SJSA1 (cell line): ENCODE measurements around the gene EPHB1. TPM values are rescaled to one million over a fixed set of nuclear protein-coding genes. Genes with fewer than 3 reads are reported as not detected.
"Not testable (repeated sequence)": the region's sequence is repeated elsewhere in the genome, so short reads cannot be mapped to it uniquely, and the experiment has no call there.

Experiments
- DNase-seq, 2 experiments: peaks; one replicate each; pipeline ENCODE4 v3.0.0-alpha.2; 2015 to 2020; ENCODE audit warnings: low spot score in 2 of 2, low read depth in 1 of 2
- H3K27ac ChIP-seq: fragments of 250-450 bp; sonication (Bioruptor Pico); 2 replicates; pipeline ENCODE4 v1.5.1; 2020; ENCODE audit warnings: mild to moderate bottlenecking, moderate library complexity
- H3K27me3 ChIP-seq: fragments of 250-450 bp; sonication (Bioruptor Pico); replicated peaks from 2 replicates; pipeline ENCODE4 v1.5.1; 2020; ENCODE audit warnings: mild to moderate bottlenecking, moderate library complexity
- H3K36me3 ChIP-seq: fragments of 250-450 bp; sonication (Bioruptor Pico); 2 replicates; pipeline ENCODE4 v1.5.1; 2020; ENCODE audit warnings: mild to moderate bottlenecking
- H3K4me1 ChIP-seq: fragments of 250-450 bp; sonication (Bioruptor Pico); replicated peaks from 2 replicates; pipeline ENCODE4 v1.6.1; 2021; ENCODE audit warnings: mild to moderate bottlenecking
- H3K4me3 ChIP-seq: fragments of 250-450 bp; sonication (Bioruptor Pico); 2 replicates; pipeline ENCODE4 v1.5.1; 2020; ENCODE audit warnings: mild to moderate bottlenecking
- H3K9me3 ChIP-seq: fragments of 250-450 bp; sonication (Bioruptor Pico); replicated peaks from 2 replicates; pipeline ENCODE4 v1.5.1; 2020; ENCODE audit warnings: mild to moderate bottlenecking
- total RNA-seq: library from RNA; depleted of rRNA; stranded (reverse); fragments of >200 nt; shearing (Covaris generic); gene quantifications from 2 replicates; pipeline ENCODE4 v1.2.3, GENCODE V29; 2014

EPHB1 gene
- total RNA-seq, 1 experiment from 2014 or later, result not detected

GRCh38 chr3:134998158-134998557, 203.1 kb downstream of the EPHB1 start:
- no peaks in the 10 kb centered on the region for H3K9me3 ChIP-seq
- H3K27ac ChIP-seq, result no peak overlapping the region
- H3K4me3 ChIP-seq, result no peak overlapping the region
- DNase-seq, result no peak
- no peaks in the 10 kb centered on the region for H3K27me3 ChIP-seq
- H3K36me3 ChIP-seq, result no peaks in the 10 kb centered on the region
- H3K4me1 ChIP-seq, result no peaks in the 10 kb centered on the region

DNA sequence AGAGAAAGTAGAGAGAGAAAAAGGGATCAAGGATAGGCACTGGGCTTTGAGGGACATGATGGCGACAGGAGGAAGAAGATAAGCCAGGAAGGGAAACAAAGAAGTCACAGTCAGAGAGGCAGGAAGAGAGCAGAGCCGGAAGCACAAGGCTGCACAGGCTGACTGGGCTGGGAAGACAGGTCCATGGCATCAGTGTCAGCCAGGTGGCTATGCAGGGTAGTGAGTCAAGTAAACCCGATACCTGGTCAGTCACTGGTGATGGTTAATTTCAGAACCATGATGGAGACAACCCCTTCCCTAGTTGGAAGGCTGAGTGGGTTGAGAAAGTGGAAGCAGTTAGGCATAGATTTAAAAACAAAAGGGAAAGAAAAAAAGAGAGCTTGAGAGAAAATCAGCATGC, 203.8 kb downstream of the EPHB1 start:
- Histone ChIP-seq H3K4me3 (no peak overlapping the region), H3K9me3 (no peaks in the 10 kb centered on the region), H3K4me1 (no peaks in the 10 kb centered on the region), H3K27me3 (no peaks in the 10 kb centered on the region), H3K36me3 (no peaks in the 10 kb centered on the region), H3K27ac (no peak overlapping the region)
- DNase-seq, result no peak

DNA sequence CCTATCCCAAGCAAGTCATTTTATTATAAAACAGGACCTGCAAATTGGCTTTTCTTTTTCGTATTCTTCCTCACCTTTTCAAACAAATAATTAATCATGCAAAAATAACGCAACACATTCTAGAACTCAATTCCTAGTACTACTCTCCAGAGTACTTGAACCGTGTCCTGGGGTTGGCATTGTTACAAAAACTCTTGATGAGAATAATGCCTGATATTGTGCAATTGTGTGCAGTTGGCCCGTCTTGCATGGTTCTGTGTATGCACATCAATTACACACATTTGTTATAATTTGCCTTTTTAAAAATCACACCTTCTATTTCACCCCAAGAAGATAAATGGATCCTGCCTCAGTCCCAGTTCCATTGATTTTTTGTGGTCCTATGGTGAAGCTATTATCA, 205.4 kb downstream of the EPHB1 start:
- no peak overlapping the region for H3K4me3 ChIP-seq
- H3K36me3 ChIP-seq, result no peaks in the 10 kb centered on the region
- no peaks in the 10 kb centered on the region for H3K4me1 ChIP-seq
- H3K9me3 ChIP-seq, result no peaks in the 10 kb centered on the region
- no peaks in the 10 kb centered on the region for H3K27me3 ChIP-seq
- no peak overlapping the region for H3K27ac ChIP-seq
- no peak for DNase-seq

- not testable (repeated sequence) for H3K4me3 ChIP-seq, H3K27ac ChIP-seq, DNase-seq, H3K36me3 ChIP-seq, H3K9me3 ChIP-seq, H3K27me3 ChIP-seq, H3K4me1 ChIP-seq
These were observed 210.6 kb downstream of the EPHB1 start for GRCh38 chr3:135005616-135006015.

- Histone ChIP-seq H3K27ac (no peak overlapping the region), H3K4me1 (no peaks in the 10 kb centered on the region), H3K27me3 (no peaks in the 10 kb centered on the region), H3K36me3 (no peaks in the 10 kb centered on the region), H3K9me3 (no peaks in the 10 kb centered on the region), H3K4me3 (no peak overlapping the region)
- no peak for DNase-seq
These were observed 212.5 kb downstream of the EPHB1 start for GRCh38 chr3:135007607-135008006.

DNA sequence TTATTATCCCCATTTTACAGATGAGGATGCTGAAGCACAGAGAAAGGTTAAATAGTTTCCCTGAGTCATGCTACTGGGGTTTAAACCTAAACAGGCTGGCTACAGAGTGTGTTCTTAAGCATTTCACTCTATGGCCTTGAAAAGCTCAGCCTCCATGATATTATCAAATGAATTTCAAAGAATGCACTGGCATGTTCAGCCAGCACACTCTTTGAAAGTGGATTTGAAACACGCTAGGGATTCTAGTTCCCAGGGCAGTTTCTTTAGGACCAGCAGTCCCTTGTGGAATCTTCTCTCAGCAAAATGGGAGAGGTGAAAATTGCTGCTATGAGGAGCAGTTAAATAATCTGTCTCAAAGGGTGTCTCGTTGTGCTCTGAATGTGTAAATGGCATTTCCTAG, 213.3 kb downstream of the EPHB1 start:
- Histone ChIP-seq H3K36me3 (no peaks in the 10 kb centered on the region), H3K9me3 (no peaks in the 10 kb centered on the region), H3K27ac (no peak overlapping the region), H3K27me3 (no peaks in the 10 kb centered on the region), H3K4me1 (no peaks in the 10 kb centered on the region), H3K4me3 (no peak overlapping the region)
- no peak for DNase-seq

GRCh38 chr3:135009014-135009413, 214.0 kb downstream of the EPHB1 start:
- DNase-seq, result no peak
- H3K27ac ChIP-seq, result no peak overlapping the region
- no peaks in the 10 kb centered on the region for H3K36me3 ChIP-seq
- H3K4me3 ChIP-seq, result no peak overlapping the region
- H3K9me3 ChIP-seq, result no peaks in the 10 kb centered on the region
- no peaks in the 10 kb centered on the region for H3K4me1 ChIP-seq
- no peaks in the 10 kb centered on the region for H3K27me3 ChIP-seq

GRCh38 chr3:135012101-135012500, 217.0 kb downstream of the EPHB1 start:
- no peaks in the 10 kb centered on the region for H3K9me3 ChIP-seq
- H3K4me3 ChIP-seq, result no peak overlapping the region
- no peaks in the 10 kb centered on the region for H3K36me3 ChIP-seq
- no peaks in the 10 kb centered on the region for H3K4me1 ChIP-seq
- no peak overlapping the region for H3K27ac ChIP-seq
- H3K27me3 ChIP-seq, result no peaks in the 10 kb centered on the region
- DNase-seq, result no peak

DNA sequence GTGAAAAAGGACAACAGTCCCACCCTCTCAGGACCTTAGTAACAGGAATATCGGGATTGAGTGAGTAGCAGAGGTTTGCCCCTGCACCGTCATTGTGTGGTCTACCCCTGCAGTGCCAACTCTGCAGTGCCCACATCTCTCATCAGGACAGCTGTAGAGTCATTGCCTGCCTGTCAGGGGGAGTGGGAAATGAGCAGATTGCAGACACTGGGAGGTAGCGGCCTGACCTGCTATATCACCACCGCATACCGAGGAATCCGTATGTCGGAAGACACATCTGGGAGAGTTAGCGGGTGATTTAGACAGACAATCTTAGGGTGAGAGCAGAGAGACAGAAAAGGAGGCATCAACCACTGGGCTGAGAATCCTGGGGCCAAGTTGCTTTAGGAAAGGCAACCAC, 218.1 kb downstream of the EPHB1 start:
- Histone ChIP-seq H3K27me3 (no peaks in the 10 kb centered on the region), H3K36me3 (no peaks in the 10 kb centered on the region), H3K27ac (no peak overlapping the region), H3K4me3 (no peak overlapping the region), H3K4me1 (no peaks in the 10 kb centered on the region), H3K9me3 (no peaks in the 10 kb centered on the region)
- DNase-seq, result no peak

DNA sequence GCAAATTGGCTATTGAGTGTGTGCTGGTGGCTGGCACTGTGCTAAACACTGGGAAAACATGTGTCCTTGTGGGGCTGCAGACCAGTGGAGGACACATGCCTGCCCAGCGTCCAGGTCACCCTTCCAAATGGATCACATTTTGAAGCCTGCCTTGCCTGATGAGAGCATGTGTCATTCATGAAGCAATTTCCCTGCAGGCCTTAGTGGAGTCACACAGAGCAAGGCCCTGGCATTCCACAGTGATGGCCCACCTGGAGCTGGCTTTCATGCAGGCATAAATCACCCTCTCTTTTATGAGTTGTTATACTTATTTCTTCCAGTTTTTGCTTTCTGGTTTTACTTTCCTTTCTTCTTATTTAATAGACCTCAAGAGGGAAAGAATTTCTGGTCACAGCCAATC, 219.5 kb downstream of the EPHB1 start:
- H3K9me3 ChIP-seq, result no peaks in the 10 kb centered on the region
- no peak for DNase-seq
- H3K4me1 ChIP-seq, result no peaks in the 10 kb centered on the region
- H3K27me3 ChIP-seq, result no peaks in the 10 kb centered on the region
- no peaks in the 10 kb centered on the region for H3K36me3 ChIP-seq
- H3K27ac ChIP-seq, result no peak overlapping the region
- H3K4me3 ChIP-seq, result no peak overlapping the region

- DNase-seq, result no peak
- no peak overlapping the region for H3K27ac ChIP-seq
- no peak overlapping the region for H3K4me3 ChIP-seq
- H3K9me3 ChIP-seq, result no peaks in the 10 kb centered on the region
- H3K36me3 ChIP-seq, result no peaks in the 10 kb centered on the region
- H3K4me1 ChIP-seq, result no peaks in the 10 kb centered on the region
- H3K27me3 ChIP-seq, result no peaks in the 10 kb centered on the region
These were observed 222.2 kb downstream of the EPHB1 start for GRCh38 chr3:135017003-135017893.

DNA sequence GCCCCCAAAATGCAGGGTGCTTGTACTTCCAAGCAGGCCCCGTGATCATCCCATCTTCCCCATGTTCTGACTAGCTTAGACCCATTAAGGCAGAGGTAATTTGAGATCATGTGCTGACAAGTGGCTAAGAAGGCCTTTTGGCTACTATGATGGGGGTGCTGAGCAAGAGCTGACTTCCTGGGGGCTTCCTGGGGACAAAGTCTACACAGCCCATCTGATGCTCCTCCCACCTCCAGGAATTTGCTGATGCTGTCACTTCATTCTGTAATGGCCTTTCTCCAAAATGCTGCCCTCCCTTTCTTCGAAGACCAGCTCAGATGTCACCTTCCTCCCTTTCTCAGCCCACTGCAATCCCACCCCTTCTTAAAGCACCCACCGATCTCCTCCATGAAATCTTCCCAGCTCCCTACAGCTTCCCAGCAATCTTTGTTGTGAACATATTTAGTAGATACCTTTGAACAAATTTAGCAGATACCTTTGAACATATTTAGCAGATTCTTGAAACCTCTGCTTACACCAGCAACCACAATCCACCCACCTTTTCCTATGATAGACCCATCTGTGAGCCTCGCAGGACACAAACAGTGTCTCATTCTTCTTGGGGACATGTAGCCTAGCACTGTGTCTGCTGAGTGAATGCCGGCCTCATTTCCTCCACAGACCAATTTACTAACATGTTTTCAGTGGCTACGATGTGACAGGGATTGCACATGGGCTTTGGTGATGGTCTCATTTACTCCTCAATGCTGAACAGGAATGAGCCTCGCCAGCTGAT, 223.3 kb downstream of the EPHB1 start:
- H3K27ac ChIP-seq, result no peak overlapping the region
- H3K27me3 ChIP-seq, result no peaks in the 10 kb centered on the region
- no peak overlapping the region for H3K4me3 ChIP-seq
- H3K9me3 ChIP-seq, result no peaks in the 10 kb centered on the region
- no peaks in the 10 kb centered on the region for H3K4me1 ChIP-seq
- no peaks in the 10 kb centered on the region for H3K36me3 ChIP-seq
- DNase-seq, result no peak

DNA sequence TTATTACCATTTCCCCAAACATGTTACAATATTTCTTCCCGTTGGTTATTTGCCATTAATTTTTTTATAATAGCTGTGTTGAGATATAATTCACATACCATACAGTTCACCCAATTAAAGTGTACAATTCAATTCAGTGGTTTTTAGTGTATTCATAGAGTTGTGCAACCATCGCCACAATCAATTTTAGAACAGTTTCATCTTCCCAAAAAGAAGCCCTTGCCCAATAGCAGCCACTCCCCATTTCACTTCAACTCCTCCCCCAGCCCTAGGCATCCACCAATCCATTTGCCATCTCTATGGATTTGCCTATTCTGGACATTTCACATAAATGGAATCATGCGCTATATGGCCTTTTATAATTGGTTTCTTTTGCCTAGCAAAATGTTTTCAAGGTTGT, 225.1 kb downstream of the EPHB1 start:
- no peaks in the 10 kb centered on the region for H3K4me1 ChIP-seq
- H3K4me3 ChIP-seq, result no peak overlapping the region
- H3K36me3 ChIP-seq, result no peaks in the 10 kb centered on the region
- no peak overlapping the region for H3K27ac ChIP-seq
- no peaks in the 10 kb centered on the region for H3K9me3 ChIP-seq
- DNase-seq, result no peak
- H3K27me3 ChIP-seq, result no peaks in the 10 kb centered on the region

DNA sequence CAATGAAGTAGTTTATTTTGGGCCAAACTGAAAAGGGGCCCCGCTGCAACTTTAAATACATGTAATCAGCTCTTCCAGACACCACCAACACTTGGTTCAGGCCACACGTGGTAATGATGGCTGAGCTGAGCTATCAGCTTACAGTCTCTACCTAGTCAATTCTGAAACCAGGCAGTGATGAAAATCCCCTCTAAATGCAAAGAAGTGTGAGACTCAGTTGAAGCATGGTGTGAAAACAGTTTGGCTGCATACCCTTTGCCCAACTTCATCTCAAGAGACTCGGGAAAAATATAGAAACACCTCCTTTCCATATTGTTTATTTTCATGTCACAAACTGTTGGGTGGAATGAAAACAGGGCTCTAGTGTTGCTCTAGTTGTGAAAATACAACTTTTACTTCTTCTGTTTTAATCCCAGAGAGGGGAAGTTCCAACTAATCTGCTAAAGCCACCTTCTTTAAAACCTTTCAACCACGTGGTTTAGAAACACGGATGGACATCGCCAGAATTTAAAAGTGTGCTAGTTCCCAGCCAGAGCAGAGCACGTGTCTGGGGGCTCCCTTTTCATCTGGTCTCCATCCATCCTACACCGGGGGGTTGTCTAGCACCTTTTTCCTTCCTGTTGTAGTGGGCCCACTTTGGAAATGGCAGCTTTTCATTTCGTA, 229.1 kb downstream of the EPHB1 start:
- DNase-seq, result no peak
- Histone ChIP-seq H3K27me3 (no peaks in the 10 kb centered on the region), H3K4me3 (no peak overlapping the region), H3K4me1 (no peaks in the 10 kb centered on the region), H3K27ac (no peak overlapping the region), H3K36me3 (no peaks in the 10 kb centered on the region), H3K9me3 (no peaks in the 10 kb centered on the region)
